Adrenal gland (tissue), 5 donors: ENCODE measurements around the gene NRARP.

Source experiments
- CTCF ChIP-seq, 6 experiments: fragments of 450-650 bp in 4 of 6; fragments of 200-600 bp in 2 of 6; sonication (generic) in 1 of 6; IDR thresholded peaks; 1 replicate in 5 of 6; 2 replicates in 1 of 6; pipeline versions ENCODE4 v1.5.1 to v1.8.0; 2016 to 2021; ENCODE audit warnings: antibody characterized with exemption in 6 of 6, mild to moderate bottlenecking in 2 of 6, moderate library complexity in 1 of 6
- POLR2A ChIP-seq, 2 donors: fragments of 450-650 bp; IDR thresholded peaks; one replicate each; pipeline ENCODE4 v1.6.1; 2017; ENCODE audit warnings: antibody characterized with exemption in 2 of 2, mild to moderate bottlenecking in 2 of 2, moderate library complexity in 1 of 2
- donor health status: DM: no; HTN: no; CAD: no.

GRCh38 chr9:137304383-137305059 lies 2.5 kb upstream of the NRARP start:
- TF ChIP-seq CTCF (IDR thresholded peaks at IDR 0.05) (no peak), POLR2A (IDR thresholded peaks at IDR 0.05) (no peak)
